Hepatocyte (in vitro differentiated cells): ENCODE results near the gene SLFNL1. TPM values are rescaled to one million over a fixed set of nuclear protein-coding genes. Genes with fewer than 3 reads are reported as not detected.

Experiments used
- DNase-seq: peaks from one replicate; pipeline ENCODE4 v3.0.0-alpha.2; 2016; ENCODE audit warnings: low spot score
- H2AFZ ChIP-seq: fragments of 200-600 bp; sonication (generic); 2 replicates; pipeline ENCODE4 v1.6.0; 2016; ENCODE audit warnings: antibody characterized with exemption, mild to moderate bottlenecking
- H3K27ac ChIP-seq: fragments of 200-600 bp; sonication (generic); 2 replicates; pipeline ENCODE4 v1.5.1; 2016; ENCODE audit warnings: mild to moderate bottlenecking
- H3K27me3 ChIP-seq: fragments of 200-600 bp; sonication (generic); 2 replicates; pipeline ENCODE4 v1.6.1; 2016
- H3K36me3 ChIP-seq: fragments of 200-600 bp; sonication (generic); replicated peaks from 2 replicates; pipeline ENCODE4 v1.5.1; 2016; ENCODE audit warnings: low read depth; ENCODE audit not compliant: insufficient read depth
- H3K4me1 ChIP-seq: fragments of 200-600 bp; sonication (generic); 2 replicates; pipeline ENCODE4 v1.5.1; 2016; ENCODE audit warnings: mild to moderate bottlenecking, moderate library complexity; ENCODE audit not compliant: insufficient read depth
- H3K4me2 ChIP-seq: fragments of 200-600 bp; sonication (generic); 2 replicates; pipeline ENCODE4 v1.6.0; 2016
- H3K4me3 ChIP-seq: fragments of 200-600 bp; sonication (generic); 2 replicates; pipeline ENCODE4 v1.5.1; 2016; ENCODE audit warnings: mild to moderate bottlenecking
- H3K79me2 ChIP-seq: fragments of 200-600 bp; sonication (generic); 2 replicates; pipeline ENCODE4 v1.6.0; 2017; ENCODE audit warnings: mild to moderate bottlenecking
- H3K9me2 ChIP-seq: fragments of 200-600 bp; sonication (generic); replicated peaks from 2 replicates; pipeline ENCODE4 v1.6.0; 2017; ENCODE audit warnings: mild to moderate bottlenecking; ENCODE audit not compliant: insufficient read depth
- H3K9me3 ChIP-seq: fragments of 200-600 bp; sonication (generic); 2 replicates; pipeline ENCODE4 v1.5.1; 2016; ENCODE audit warnings: low read depth, mild to moderate bottlenecking
- H4K20me1 ChIP-seq: fragments of 200-600 bp; sonication (generic); 2 replicates; pipeline ENCODE4 v1.6.0; 2016; ENCODE audit warnings: mild to moderate bottlenecking; ENCODE audit not compliant: insufficient read depth, poor library complexity, severe bottlenecking
- EZH2 ChIP-seq: fragments of 200-600 bp; sonication (generic); IDR thresholded peaks from 2 replicates; pipeline ENCODE4 v1.6.1; 2016; ENCODE audit warnings: antibody characterized with exemption, mild to moderate bottlenecking, borderline replicate concordance
- EZH2phosphoT487 ChIP-seq: fragments of 200-600 bp; sonication (generic); IDR thresholded peaks from one replicate; pipeline ENCODE4 v1.6.1; 2018; ENCODE audit warnings: antibody characterized with exemption, mild to moderate bottlenecking, low read depth, moderate library complexity; ENCODE audit not compliant: unreplicated experiment, severe bottlenecking
- WGBS: methylation state at CpG from one replicate; pipeline ENCODE4 v1.1.6; 2016; ENCODE audit warnings: low lambda C conversion rate; ENCODE audit errors: missing lambda C conversion rate; 5-methylcytosine and 5-hydroxymethylcytosine counted together
- polyA plus RNA-seq: library from polyadenylated mRNA; unstranded; fragments of >200 nt; fragmentation: Nextera tagmentation; extraction: Ambion mirVana; gene quantifications from 2 replicates; pipeline ENCODE4 v1.2.1, GENCODE V29; 2016
- total RNA-seq: library from RNA; depleted of rRNA; stranded (reverse); fragments of >200 nt; gene quantifications from 2 replicates; pipeline ENCODE4 v1.2.3, GENCODE V29; 2014
- TF ChIP-seq, protein P1 (sequence below): fragments of 200-600 bp; sonication (generic); IDR thresholded peaks from 2 replicates; pipeline ENCODE4 v1.5.1; 2016; ENCODE audit warnings: antibody characterized with exemption, mild to moderate bottlenecking; ENCODE audit not compliant: poor library complexity

Gene SLFNL1
- total and polyA plus RNA-seq, 2 experiments from 2014 or later: 0.18 to 0.27 TPM

- H4K20me1 ChIP-seq: no peaks in the 10 kb centered on the region
- H3K27ac ChIP-seq: peak within 1 kb of the TSS; percentile 95
- DNase-seq: peak; percentile 96
- H3K36me3 ChIP-seq: no peaks in the 10 kb centered on the region
- H2AFZ ChIP-seq: peak within 1 kb of the TSS; percentile 80
- H3K79me2 ChIP-seq: peaks cover 42% of the 10 kb centered on the region
- no peaks in the 10 kb centered on the region for H3K27me3 ChIP-seq
- H3K4me2 ChIP-seq: peak within 1 kb of the TSS; percentile 95
- H3K9me3 ChIP-seq: no peaks in the 10 kb centered on the region
- TF ChIP-seq, protein P1, sequence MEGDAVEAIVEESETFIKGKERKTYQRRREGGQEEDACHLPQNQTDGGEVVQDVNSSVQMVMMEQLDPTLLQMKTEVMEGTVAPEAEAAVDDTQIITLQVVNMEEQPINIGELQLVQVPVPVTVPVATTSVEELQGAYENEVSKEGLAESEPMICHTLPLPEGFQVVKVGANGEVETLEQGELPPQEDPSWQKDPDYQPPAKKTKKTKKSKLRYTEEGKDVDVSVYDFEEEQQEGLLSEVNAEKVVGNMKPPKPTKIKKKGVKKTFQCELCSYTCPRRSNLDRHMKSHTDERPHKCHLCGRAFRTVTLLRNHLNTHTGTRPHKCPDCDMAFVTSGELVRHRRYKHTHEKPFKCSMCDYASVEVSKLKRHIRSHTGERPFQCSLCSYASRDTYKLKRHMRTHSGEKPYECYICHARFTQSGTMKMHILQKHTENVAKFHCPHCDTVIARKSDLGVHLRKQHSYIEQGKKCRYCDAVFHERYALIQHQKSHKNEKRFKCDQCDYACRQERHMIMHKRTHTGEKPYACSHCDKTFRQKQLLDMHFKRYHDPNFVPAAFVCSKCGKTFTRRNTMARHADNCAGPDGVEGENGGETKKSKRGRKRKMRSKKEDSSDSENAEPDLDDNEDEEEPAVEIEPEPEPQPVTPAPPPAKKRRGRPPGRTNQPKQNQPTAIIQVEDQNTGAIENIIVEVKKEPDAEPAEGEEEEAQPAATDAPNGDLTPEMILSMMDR: peak; percentile 38
- TF ChIP-seq EZH2phosphoT487: no peak
- no peak for TF ChIP-seq EZH2
- H3K9me2 ChIP-seq: no peaks in the 10 kb centered on the region
- 1% methylated on average over 57 of the region's 96 CpGs for WGBS
- peaks cover 25% of the 10 kb centered on the region for H3K4me1 ChIP-seq
- H3K4me3 ChIP-seq: peak within 1 kb of the TSS; percentile 64
Measured at GRCh38 chr1:40979241-40980067, 42.1 kb downstream of the SLFNL1 start, which contains the start of gene CTPS1. Gene CTPS1, plus strand, starts transcription at chr1:40979696. Its CDS starts 3,595 bp downstream, at chr1:40983291.

- TF ChIP-seq EZH2phosphoT487 (no peak), EZH2 (no peak)
- TF ChIP-seq, protein P1: no peak
- H3K27me3 ChIP-seq: no peaks in the 10 kb centered on the region
- WGBS: 36% methylated on average over 17 of the region's 17 CpGs
- H4K20me1 ChIP-seq: no peaks in the 10 kb centered on the region
- H3K4me2 ChIP-seq: peak overlapping the region; percentile 81
- DNase-seq: no peak
- no peaks in the 10 kb centered on the region for H3K36me3 ChIP-seq
- peaks cover 36% of the 10 kb centered on the region for H3K79me2 ChIP-seq
- H3K4me3 ChIP-seq: peak overlapping the region; percentile 33
- peaks cover 25% of the 10 kb centered on the region for H3K4me1 ChIP-seq
- no peaks in the 10 kb centered on the region for H3K9me2 ChIP-seq
- peak overlapping the region; percentile 80 for H2AFZ ChIP-seq
- peak overlapping the region; percentile 95 for H3K27ac ChIP-seq
- H3K9me3 ChIP-seq: no peaks in the 10 kb centered on the region
Measured at GRCh38 chr1:40978886-40979240, 42.7 kb downstream of the SLFNL1 start.

GRCh38 chr1:40977716-40978115 is 43.8 kb downstream of the SLFNL1 start:
- Histone ChIP-seq H3K27ac (no peak overlapping the region), H3K36me3 (no peaks in the 10 kb centered on the region), H2AFZ (no peak overlapping the region), H3K4me1 (peaks cover 24% of the 10 kb centered on the region), H3K27me3 (no peaks in the 10 kb centered on the region), H3K9me2 (no peaks in the 10 kb centered on the region), H3K4me3 (no peak overlapping the region), H3K9me3 (no peaks in the 10 kb centered on the region), H3K4me2 (no peak overlapping the region), H3K79me2 (peaks cover 24% of the 10 kb centered on the region), H4K20me1 (no peaks in the 10 kb centered on the region)
- no peak for TF ChIP-seq EZH2phosphoT487
- DNase-seq: no peak
- WGBS: 100% methylated on average over 1 of the region's 1 CpG

DNA sequence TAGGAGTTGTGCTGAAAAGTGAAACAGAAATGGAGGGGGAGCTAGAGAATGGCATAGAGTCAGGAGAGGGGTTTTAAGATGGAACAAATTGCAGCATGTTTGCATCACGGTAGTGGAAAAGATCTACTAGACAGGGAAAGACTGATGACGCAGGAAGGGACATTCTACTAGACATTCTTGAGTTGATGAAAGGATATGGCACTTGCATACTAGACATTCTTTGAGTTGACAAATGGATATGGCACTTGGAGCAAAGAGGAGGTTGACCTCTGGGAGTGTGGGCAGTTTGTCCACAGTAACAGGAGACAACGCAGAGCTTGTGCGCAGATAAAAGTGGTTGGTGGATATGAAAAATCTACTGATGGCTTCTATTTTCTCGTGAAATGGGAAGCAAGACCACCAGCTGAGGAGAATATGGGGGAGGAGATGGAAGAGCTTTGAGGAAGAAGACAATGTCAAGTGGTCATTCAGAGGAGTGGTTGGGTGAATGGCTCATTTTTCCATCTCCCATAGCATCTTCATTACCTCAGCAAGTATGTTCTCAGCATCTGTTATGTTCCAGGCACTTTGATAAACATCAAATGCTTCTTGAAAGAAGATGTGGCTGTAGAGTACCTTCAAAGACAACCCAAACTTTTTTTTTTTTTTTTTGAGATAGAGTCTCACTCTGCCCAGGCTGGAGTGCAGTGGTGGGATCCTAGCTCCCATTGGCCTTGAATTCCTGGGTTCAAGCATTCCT is 44.4 kb downstream of the SLFNL1 start:
- H3K27me3 ChIP-seq: no peaks in the 10 kb centered on the region
- peaks cover 18% of the 10 kb centered on the region for H3K4me1 ChIP-seq
- no peak for TF ChIP-seq EZH2phosphoT487
- TF ChIP-seq, protein P1: no peak
- no peak overlapping the region for H3K4me3 ChIP-seq
- no peak overlapping the region for H3K4me2 ChIP-seq
- H2AFZ ChIP-seq: no peak overlapping the region
- 81% methylated on average over 5 of the region's 5 CpGs for WGBS
- no peak overlapping the region for H3K27ac ChIP-seq
- no peaks in the 10 kb centered on the region for H3K9me2 ChIP-seq
- H3K79me2 ChIP-seq: peaks cover 18% of the 10 kb centered on the region
- no peaks in the 10 kb centered on the region for H4K20me1 ChIP-seq
- no peak for DNase-seq
- H3K9me3 ChIP-seq: no peaks in the 10 kb centered on the region
- no peaks in the 10 kb centered on the region for H3K36me3 ChIP-seq
